Measurements from ENCODE around the gene CSH1. TPM values are rescaled to one million over a fixed set of nuclear protein-coding genes. Genes with fewer than 3 reads are reported as not detected.
"Not testable (repeated sequence)": the region's sequence is repeated elsewhere in the genome, so short reads cannot be mapped to it uniquely, and the experiment has no call there.

Gene CSH1
- total RNA-seq, 1 donor from 2014 or later, result not detected

GRCh38 chr17:63907161-63907778 is 10.9 kb upstream of the CSH1 start:
- not testable (repeated sequence) for H3K4me2 ChIP-seq; H3K27ac Mint-ChIP-seq; H3K4me1 ChIP-seq; H3K9ac ChIP-seq; H4K20me1 ChIP-seq (ENCODE audit: low read depth); H3K4me3 ChIP-seq; H3K9me3 ChIP-seq (ENCODE audit: low read depth); H3F3A ChIP-seq (ENCODE audit: low read depth); H2AFZ ChIP-seq (replicated peaks); H3K4me3 Mint-ChIP-seq; H3K79me2 ChIP-seq (ENCODE audit: low read depth); H3K36me3 Mint-ChIP-seq; H3K36me3 ChIP-seq; H3K27ac ChIP-seq; H3K4me1 Mint-ChIP-seq; H3K27me3 Mint-ChIP-seq (ENCODE audit: insufficient read depth, low read depth); H3K27me3 ChIP-seq; H3K9me3 Mint-ChIP-seq
- TF ChIP-seq CTCF (IDR thresholded peaks at IDR 0.05), result peak; percentile 53
- DNase-seq (ENCODE audit: low spot score), result peak; percentile 42

- not testable (repeated sequence) for H3K4me1 Mint-ChIP-seq
Measured at GRCh38 chr17:63904796-63905195, 8.4 kb upstream of the CSH1 start.

GRCh38 chr17:63903787-63904201 is 7.4 kb upstream of the CSH1 start:
- H3K27me3 Mint-ChIP-seq (ENCODE audit: insufficient read depth, low read depth); H3K9ac ChIP-seq; H4K20me1 ChIP-seq (ENCODE audit: low read depth); H3F3A ChIP-seq (ENCODE audit: low read depth); DNase-seq (ENCODE audit: low spot score); H3K4me1 Mint-ChIP-seq; H3K4me2 ChIP-seq; H3K27me3 ChIP-seq; H3K9me3 Mint-ChIP-seq; H3K79me2 ChIP-seq (ENCODE audit: low read depth); H3K27ac ChIP-seq; H2AFZ ChIP-seq (replicated peaks); H3K4me3 ChIP-seq; H3K36me3 Mint-ChIP-seq; H3K9me3 ChIP-seq (ENCODE audit: low read depth); H3K36me3 ChIP-seq; H3K4me1 ChIP-seq; H3K4me3 Mint-ChIP-seq: not testable (repeated sequence)
- peak; percentile 62 for TF ChIP-seq CTCF (IDR thresholded peaks at IDR 0.05)
- H3K27ac Mint-ChIP-seq, result peak overlapping the region; percentile 90

More at GRCh38 chr17:63904796-63905195, 8.4 kb upstream of the CSH1 start:
- H3F3A ChIP-seq (ENCODE audit: low read depth); H3K4me2 ChIP-seq; H3K79me2 ChIP-seq (ENCODE audit: low read depth); H3K4me1 ChIP-seq; H3K9ac ChIP-seq; H4K20me1 ChIP-seq (ENCODE audit: low read depth); H3K27ac Mint-ChIP-seq; H3K27me3 Mint-ChIP-seq (ENCODE audit: insufficient read depth, low read depth); H3K27me3 ChIP-seq; H3K9me3 Mint-ChIP-seq; H3K9me3 ChIP-seq (ENCODE audit: low read depth); H3K27ac ChIP-seq; DNase-seq (ENCODE audit: low spot score); H3K36me3 ChIP-seq; H2AFZ ChIP-seq (replicated peaks); H3K36me3 Mint-ChIP-seq; H3K4me3 Mint-ChIP-seq; H3K4me3 ChIP-seq: not testable (repeated sequence)

GRCh38 chr17:63901971-63902370 is 5.6 kb upstream of the CSH1 start:
- not testable (repeated sequence) for H3K4me2 ChIP-seq; H3K27me3 ChIP-seq; H3K36me3 ChIP-seq; H3K9me3 ChIP-seq (ENCODE audit: low read depth); H2AFZ ChIP-seq (replicated peaks); H3K36me3 Mint-ChIP-seq; H4K20me1 ChIP-seq (ENCODE audit: low read depth); H3K4me3 ChIP-seq; H3K27me3 Mint-ChIP-seq (ENCODE audit: insufficient read depth, low read depth); H3K27ac ChIP-seq; H3F3A ChIP-seq (ENCODE audit: low read depth); H3K9ac ChIP-seq; H3K9me3 Mint-ChIP-seq; H3K4me1 Mint-ChIP-seq; H3K27ac Mint-ChIP-seq; H3K4me1 ChIP-seq; H3K4me3 Mint-ChIP-seq; DNase-seq (ENCODE audit: low spot score); H3K79me2 ChIP-seq (ENCODE audit: low read depth)

GRCh38 chr17:63898899-63899798 is 2.8 kb upstream of the CSH1 start:
- H3K4me3 ChIP-seq; H3K79me2 ChIP-seq (ENCODE audit: low read depth); H3F3A ChIP-seq (ENCODE audit: low read depth); H3K9me3 ChIP-seq (ENCODE audit: low read depth); DNase-seq (ENCODE audit: low spot score); H3K27me3 ChIP-seq; H3K36me3 ChIP-seq; H4K20me1 ChIP-seq (ENCODE audit: low read depth); H2AFZ ChIP-seq (replicated peaks); H3K4me1 Mint-ChIP-seq; H3K27me3 Mint-ChIP-seq (ENCODE audit: insufficient read depth, low read depth); H3K9me3 Mint-ChIP-seq; H3K4me2 ChIP-seq; H3K9ac ChIP-seq; H3K4me1 ChIP-seq; H3K4me3 Mint-ChIP-seq; H3K36me3 Mint-ChIP-seq; H3K27ac Mint-ChIP-seq; H3K27ac ChIP-seq: not testable (repeated sequence)

GRCh38 chr17:63894821-63895220 is 1.6 kb downstream of the CSH1 start:
- not testable (repeated sequence) for DNase-seq (ENCODE audit: low spot score); H3K4me1 ChIP-seq; H3K27me3 ChIP-seq; H3K79me2 ChIP-seq (ENCODE audit: low read depth); H3K36me3 Mint-ChIP-seq; H3K4me2 ChIP-seq; H4K20me1 ChIP-seq (ENCODE audit: low read depth); H3K36me3 ChIP-seq; H3K9me3 Mint-ChIP-seq; H3K27ac ChIP-seq; H3K4me3 ChIP-seq; H3K9ac ChIP-seq; H3K27me3 Mint-ChIP-seq (ENCODE audit: insufficient read depth, low read depth); H3F3A ChIP-seq (ENCODE audit: low read depth); H2AFZ ChIP-seq (replicated peaks); H3K9me3 ChIP-seq (ENCODE audit: low read depth); H3K4me3 Mint-ChIP-seq; H3K4me1 Mint-ChIP-seq; H3K27ac Mint-ChIP-seq

GRCh38 chr17:63894021-63894420 is 2.4 kb downstream of the CSH1 start:
- not testable (repeated sequence) for H3K4me1 Mint-ChIP-seq; H4K20me1 ChIP-seq (ENCODE audit: low read depth); H3K27me3 ChIP-seq; H3K9me3 ChIP-seq (ENCODE audit: low read depth); H3K4me1 ChIP-seq; H3K27ac ChIP-seq; H3K27ac Mint-ChIP-seq; H3K4me2 ChIP-seq; H3K4me3 Mint-ChIP-seq; DNase-seq (ENCODE audit: low spot score); H3F3A ChIP-seq (ENCODE audit: low read depth); H2AFZ ChIP-seq (replicated peaks); H3K4me3 ChIP-seq; H3K9ac ChIP-seq; H3K36me3 Mint-ChIP-seq; H3K79me2 ChIP-seq (ENCODE audit: low read depth); H3K27me3 Mint-ChIP-seq (ENCODE audit: insufficient read depth, low read depth); H3K9me3 Mint-ChIP-seq; H3K36me3 ChIP-seq

Measured in neural progenitor cell (in vitro differentiated cells).